T-helper 1 cell treated with Interleukin-12 subunit alpha and Interleukin-12 subunit beta and Interleukin-4 antibody, amounts not matched to agents 30 ng/mL and 1 ng/mL, for 36 hours (primary cell): Measurements from ENCODE around the gene PGK1. TPM values are rescaled to one million over a fixed set of nuclear protein-coding genes. Genes with fewer than 3 reads are reported as not detected.

ENCODE experiments used
- intact Hi-C: fragments of 100-400 bp; cut with micrococcal nuclease; formaldehyde crosslinking; loops from one replicate; pipeline ENCODE4 v1.15.1; 2024
- total RNA-seq: library from RNA; stranded (reverse); gene quantifications from 2 replicates; pipeline ENCODE4 v1.2.3, GENCODE V29; 2022

Gene PGK1
- total RNA-seq, 1 donor from 2014 or later, result 829 TPM

GRCh38 chrX:78165425-78165824 is 61.4 kb downstream of the PGK1 start:
- intact Hi-C loops, result no loop called here

DNA sequence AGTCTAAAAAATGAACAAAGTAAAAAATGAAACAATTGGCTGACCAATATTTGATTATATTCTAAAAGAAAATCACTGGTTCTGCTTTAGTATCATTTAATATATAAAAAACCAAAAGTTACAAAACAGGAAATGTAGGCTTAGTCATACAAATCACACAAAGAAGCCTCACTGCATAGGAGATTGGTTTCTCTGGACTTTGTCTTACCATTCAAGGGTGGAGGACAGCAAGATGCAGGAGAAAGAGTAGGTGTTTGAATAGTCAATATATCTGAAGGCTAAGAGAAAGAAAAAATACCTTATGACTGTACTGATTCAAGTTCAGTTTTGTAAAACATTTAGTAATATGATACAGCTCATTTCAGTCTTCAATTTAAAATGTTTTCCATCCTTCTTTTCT is 64.0 kb downstream of the PGK1 start:
- intact Hi-C loops, result no loop called here

Other genes starting within 250 kb of the PGK1 start
- 62.1 and 66.5 TPM in 2 replicates for gene MAGT1, start 208.8 kb upstream of the PGK1 start, total RNA-seq
- gene COX7B, start 204.8 kb upstream of the PGK1 start, total RNA-seq, result 248 and 263 TPM in 2 replicates
- gene ATP7A, start 193.6 kb upstream of the PGK1 start, total RNA-seq, result 10.5 and 12.1 TPM in 2 replicates
- gene PGAM4, start 134.6 kb upstream of the PGK1 start, total RNA-seq, result 0.34 and 0.83 TPM in 2 replicates
- 21.6 and 23.0 TPM in 2 replicates for gene TAF9B, start 35.4 kb downstream of the PGK1 start, total RNA-seq
- gene CYSLTR1, start 223.4 kb downstream of the PGK1 start, total RNA-seq, result 53.7 and 58.0 TPM in 2 replicates